ENCODE measurements around the gene ZNF740. TPM values are rescaled to one million over a fixed set of nuclear protein-coding genes. Genes with fewer than 3 reads are reported as not detected.
A peak's percentile ranks its signal among the peaks of the same experiment; 100 is the strongest.
"Not testable (repeated sequence)": the region's sequence is repeated elsewhere in the genome, so short reads cannot be mapped to it uniquely, and the experiment has no call there.

Gene ZNF740
- total RNA-seq, 1 donor from 2014 or later, result 67.2 TPM

DNA sequence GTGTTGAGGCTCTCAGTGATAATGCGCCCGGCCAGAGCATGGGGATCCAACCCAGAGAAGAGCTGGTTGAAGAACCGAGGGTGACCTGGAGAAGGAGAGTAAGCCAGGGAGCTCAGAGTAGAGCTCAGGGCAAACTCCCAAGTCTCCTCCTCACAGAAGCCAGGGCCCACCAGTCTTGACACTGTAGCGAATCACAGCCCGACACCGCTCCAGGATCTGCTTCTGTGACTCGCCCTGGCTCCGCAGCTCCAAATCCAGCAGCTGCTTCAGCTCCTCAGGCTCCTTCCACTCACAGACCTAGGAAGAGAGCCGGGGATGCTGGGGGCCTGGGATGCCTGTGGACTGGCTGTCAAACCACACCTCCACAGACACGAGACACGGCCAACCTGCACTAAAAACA lies 8.2 kb upstream of the ZNF740 start:
- POLR2A ChIA-PET, result no interaction called here
- DNase-seq (no peak), ATAC-seq (ENCODE audit: low read depth) (no peak)
- Mint-ChIP-seq H3K9me3 (no peaks in the 10 kb centered on the region), H3K4me3 (no peak overlapping the region), H3K36me3 (ENCODE audit: low read depth) (peaks cover 17% of the 10 kb centered on the region), H3K27ac (no peak overlapping the region), H3K27me3 (no peaks in the 10 kb centered on the region), H3K4me1 (no peaks in the 10 kb centered on the region)
- intact Hi-C loops (cut with micrococcal nuclease), result no loop called here
- CTCF ChIA-PET, result interaction anchor here (1.8 kb wide), 1 partner anchor 13 kb away, joined by 5 read pairs; no protein-coding TSS in a partner anchor
- TF ChIP-seq, protein P1, sequence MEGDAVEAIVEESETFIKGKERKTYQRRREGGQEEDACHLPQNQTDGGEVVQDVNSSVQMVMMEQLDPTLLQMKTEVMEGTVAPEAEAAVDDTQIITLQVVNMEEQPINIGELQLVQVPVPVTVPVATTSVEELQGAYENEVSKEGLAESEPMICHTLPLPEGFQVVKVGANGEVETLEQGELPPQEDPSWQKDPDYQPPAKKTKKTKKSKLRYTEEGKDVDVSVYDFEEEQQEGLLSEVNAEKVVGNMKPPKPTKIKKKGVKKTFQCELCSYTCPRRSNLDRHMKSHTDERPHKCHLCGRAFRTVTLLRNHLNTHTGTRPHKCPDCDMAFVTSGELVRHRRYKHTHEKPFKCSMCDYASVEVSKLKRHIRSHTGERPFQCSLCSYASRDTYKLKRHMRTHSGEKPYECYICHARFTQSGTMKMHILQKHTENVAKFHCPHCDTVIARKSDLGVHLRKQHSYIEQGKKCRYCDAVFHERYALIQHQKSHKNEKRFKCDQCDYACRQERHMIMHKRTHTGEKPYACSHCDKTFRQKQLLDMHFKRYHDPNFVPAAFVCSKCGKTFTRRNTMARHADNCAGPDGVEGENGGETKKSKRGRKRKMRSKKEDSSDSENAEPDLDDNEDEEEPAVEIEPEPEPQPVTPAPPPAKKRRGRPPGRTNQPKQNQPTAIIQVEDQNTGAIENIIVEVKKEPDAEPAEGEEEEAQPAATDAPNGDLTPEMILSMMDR (IDR thresholded peaks at IDR 0.05), result no peak

DNA sequence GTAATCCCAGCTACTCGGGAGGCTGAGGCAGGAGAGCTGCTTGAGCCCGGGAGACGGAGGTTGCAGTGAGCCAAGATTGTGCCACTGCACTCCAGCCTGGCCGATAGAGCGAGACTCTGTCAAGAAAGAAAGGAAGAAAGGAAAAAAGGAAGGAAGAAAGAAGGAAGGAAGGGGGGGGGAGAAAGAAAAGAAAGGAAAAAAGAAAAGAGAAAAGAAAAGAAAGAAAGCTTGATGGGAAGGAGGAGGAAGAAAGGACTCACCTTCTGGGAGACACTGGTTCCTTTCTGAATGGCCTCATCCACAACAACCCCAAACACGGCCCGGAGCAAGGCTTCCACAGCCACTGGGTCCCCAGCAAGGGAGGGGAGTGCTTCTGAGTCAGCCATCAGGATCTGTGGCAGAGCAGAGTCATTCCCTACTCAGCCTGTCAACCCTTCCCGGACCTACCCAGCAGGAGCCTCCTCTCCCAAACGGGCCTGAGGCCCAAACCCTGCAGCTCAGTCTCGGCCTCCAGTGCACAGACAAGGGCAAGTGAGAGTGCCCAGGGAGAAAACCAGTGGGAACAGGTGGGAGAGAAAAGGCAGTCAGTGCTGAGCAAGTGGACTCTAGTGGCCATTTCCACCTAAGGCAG lies 7.3 kb upstream of the ZNF740 start:
- POLR2A ChIA-PET, result no interaction called here
- intact Hi-C loops (cut with micrococcal nuclease), result no loop called here
- no peak overlapping the region for H3K27ac Mint-ChIP-seq
- no peaks in the 10 kb centered on the region for H3K4me1 Mint-ChIP-seq
- TF ChIP-seq, protein P1 (IDR thresholded peaks at IDR 0.05), result no peak
- ATAC-seq (ENCODE audit: low read depth) (no peak), DNase-seq (no peak)
- no peaks in the 10 kb centered on the region for H3K9me3 Mint-ChIP-seq
- no peaks in the 10 kb centered on the region for H3K27me3 Mint-ChIP-seq
- H3K4me3 Mint-ChIP-seq, result no peak overlapping the region
- H3K36me3 Mint-ChIP-seq (ENCODE audit: low read depth), result peaks cover 17% of the 10 kb centered on the region
- CTCF ChIA-PET, result interaction anchor here (1.8 kb wide), 1 partner anchor 14 kb away, joined by 5 read pairs; no protein-coding TSS in a partner anchor

GRCh38 chr12:53174881-53175491 lies 5.5 kb upstream of the ZNF740 start:
- POLR2A ChIA-PET, result no interaction called here

DNA sequence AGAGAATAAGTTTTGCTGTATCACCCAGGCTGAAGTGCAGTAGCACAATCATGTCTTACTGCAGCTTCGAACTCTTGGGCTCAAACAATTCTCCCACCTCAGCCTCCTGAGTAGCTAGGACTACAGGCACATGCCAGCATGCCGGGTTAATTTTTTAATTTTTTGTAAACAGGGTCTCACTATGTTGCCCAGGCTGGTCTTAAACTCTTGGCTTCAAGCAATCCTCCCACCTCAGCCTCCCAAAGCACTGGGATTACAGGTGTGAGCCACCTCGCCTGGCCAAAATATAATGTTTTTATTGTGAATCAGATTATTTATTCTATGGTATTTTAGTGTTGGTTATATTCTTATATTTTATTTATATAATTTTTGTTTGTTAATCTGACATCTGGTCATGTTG lies 3.8 kb upstream of the ZNF740 start:
- CTCF ChIA-PET, result no interaction called here
- Mint-ChIP-seq H3K4me1 (peaks cover 23% of the 10 kb centered on the region), H3K36me3 (ENCODE audit: low read depth) (peaks cover 12% of the 10 kb centered on the region), H3K9me3 (no peaks in the 10 kb centered on the region), H3K4me3 (no peak overlapping the region), H3K27me3 (no peaks in the 10 kb centered on the region), H3K27ac (no peak overlapping the region)
- POLR2A ChIA-PET, result interaction anchor here (0.7 to 1.2 kb wide), 2 partner anchors 52 to 123 kb away, joined by 3 to 4 read pairs; no protein-coding TSS in a partner anchor
- DNase-seq, result no peak
- intact Hi-C loops (cut with micrococcal nuclease), result no loop called here
- TF ChIP-seq, protein P1 (IDR thresholded peaks at IDR 0.05), result no peak
- no peak for ATAC-seq (ENCODE audit: low read depth)

More at GRCh38 chr12:53174881-53175491, 5.5 kb upstream of the ZNF740 start:
- no peak for DNase-seq
- CTCF ChIA-PET, result interaction anchor here (0.7 to 1.8 kb wide), 2 partner anchors 11 to 23 kb away, joined by 5 to 10 read pairs; no protein-coding TSS in a partner anchor
- intact Hi-C loops (cut with micrococcal nuclease), result no loop called here
- Mint-ChIP-seq H3K4me3 (no peak overlapping the region), H3K27ac (no peak overlapping the region), H3K9me3 (no peaks in the 10 kb centered on the region), H3K4me1 (peaks cover 11% of the 10 kb centered on the region), H3K27me3 (no peaks in the 10 kb centered on the region), H3K36me3 (ENCODE audit: low read depth) (peaks cover 13% of the 10 kb centered on the region)
- no peak for ATAC-seq (ENCODE audit: low read depth)
- TF ChIP-seq, protein P1 (IDR thresholded peaks at IDR 0.05), result no peak

- CTCF ChIA-PET; H3K4me3 Mint-ChIP-seq; H3K9me3 Mint-ChIP-seq; H3K27ac Mint-ChIP-seq; DNase-seq; H3K27me3 Mint-ChIP-seq; ATAC-seq (ENCODE audit: low read depth); intact Hi-C loops (cut with micrococcal nuclease): not testable (repeated sequence)
- POLR2A ChIA-PET, result interaction anchor here (0.7 to 1.2 kb wide), 2 partner anchors 91 to 123 kb away, joined by 4 to 5 read pairs; no protein-coding TSS in a partner anchor
- Mint-ChIP-seq H3K36me3 (ENCODE audit: low read depth) (peaks cover 17% of the 10 kb centered on the region), H3K4me1 (peaks cover 30% of the 10 kb centered on the region)
Measured at GRCh38 chr12:53177447-53177846, 3.1 kb upstream of the ZNF740 start.

GRCh38 chr12:53178803-53179202 lies 1.7 kb upstream of the ZNF740 start:
- H3K27ac Mint-ChIP-seq, result peak overlapping the region; percentile 98
- not testable (repeated sequence) for H3K9me3 Mint-ChIP-seq
- peaks cover 28% of the 10 kb centered on the region for H3K36me3 Mint-ChIP-seq (ENCODE audit: low read depth)

More at GRCh38 chr12:53178803-53179202, 1.7 kb upstream of the ZNF740 start:
- DNase-seq; ATAC-seq (ENCODE audit: low read depth); H3K27me3 Mint-ChIP-seq; H3K4me3 Mint-ChIP-seq; intact Hi-C loops (cut with micrococcal nuclease): not testable (repeated sequence)
- ChIA-PET CTCF (interaction anchor here (1.1 kb wide), 1 partner anchor 116 kb away, joined by 3 read pairs; the partner anchor contains the start of gene PFDN5), POLR2A (interaction anchor here (0.7 to 4.0 kb wide), 5 partner anchors 21 to 117 kb away, joined by 3 to 66 read pairs (median 3); partner anchors contain the start of gene PFDN5)
- peaks cover 42% of the 10 kb centered on the region for H3K4me1 Mint-ChIP-seq

Data from activated B cell treated with CpG ODN at 0.5 μM for 24 hours (primary cell).